Right cardiac atrium (tissue), 5 donors: ENCODE results near the gene TMEM161A. TPM values are rescaled to one million over a fixed set of nuclear protein-coding genes. Genes with fewer than 3 reads are reported as not detected.
"Not testable (repeated sequence)": the region's sequence is repeated elsewhere in the genome, so short reads cannot be mapped to it uniquely, and the experiment has no call there.

Source experiments
- ATAC-seq, 2 donors: fragments of 200-7000 bp; cut with Tn5 transposase; one replicate each; pipeline versions ENCODE4 v1.8.0 to v1.9.1; 2020; ENCODE audit warnings: moderate library complexity in 2 of 2, mild to moderate bottlenecking in 1 of 2
- DNase-seq, 3 donors: peaks; one replicate each; pipeline ENCODE4 v3.0.0-alpha.2; 2020
- H3K27ac ChIP-seq: one replicate; pipeline ENCODE4 v1.5.1; 2013; ENCODE audit warnings: mild to moderate bottlenecking, low read length, control low read depth, moderate library complexity
- H3K27me3 ChIP-seq: one replicate; pipeline ENCODE4 v1.6.1; 2013; ENCODE audit not compliant: control insufficient read depth, insufficient read depth
- H3K4me1 ChIP-seq: one replicate; pipeline ENCODE4 v1.6.1; 2013; ENCODE audit warnings: low read length; ENCODE audit not compliant: control insufficient read depth, insufficient read depth
- H3K4me3 ChIP-seq: one replicate; pipeline ENCODE4 v1.5.1; 2013; ENCODE audit warnings: low read length, control low read depth
- H3K9me3 ChIP-seq: one replicate; pipeline ENCODE4 v1.6.1; 2013; ENCODE audit warnings: low read length; ENCODE audit not compliant: control insufficient read depth
- WGBS: extraction: QIAGEN DNeasy Blood & Tissue Kit; methylation state at CpG from one replicate; pipeline ENCODE4 v1.1.7; 2013; 5-methylcytosine and 5-hydroxymethylcytosine counted together
- intact Hi-C, 4 donors: fragments of 100-400 bp; cut with DNase I; formaldehyde crosslinking; loops; one replicate each; pipeline versions ENCODE4 v1.11.0 to v1.14.0; 2022 to 2023
- polyA plus RNA-seq: library from polyadenylated mRNA; stranded (reverse); fragments of 200-250 nt; gene quantifications from one replicate; pipeline ENCODE4 v1.2.3, GENCODE V29; 2013
- total RNA-seq, 4 donors: library from RNA; stranded (reverse); fragmentation: NEBNext Ultra II Directional; extraction: Animal tissue kit (Norgen Biotek cat#: 25700); gene quantifications; one replicate each; pipeline ENCODE4 v1.2.1, GENCODE V29; 2021
- donor health status: healthy with polysubstance abuse.
- donor health status: DM: no; HTN: yes; CAD: no.
- donor health status: DM: no; HTN: no; CAD: no.
- donor health status: DM: no; HTN: yes; CAD: no; lungs with severe emphysema.
- donor health status: DM: yes; HTN: yes; CAD: no.

The TMEM161A gene
- total and polyA plus RNA-seq, 5 donors = 14.0 to 27.0 (median 19.5) TPM

DNA sequence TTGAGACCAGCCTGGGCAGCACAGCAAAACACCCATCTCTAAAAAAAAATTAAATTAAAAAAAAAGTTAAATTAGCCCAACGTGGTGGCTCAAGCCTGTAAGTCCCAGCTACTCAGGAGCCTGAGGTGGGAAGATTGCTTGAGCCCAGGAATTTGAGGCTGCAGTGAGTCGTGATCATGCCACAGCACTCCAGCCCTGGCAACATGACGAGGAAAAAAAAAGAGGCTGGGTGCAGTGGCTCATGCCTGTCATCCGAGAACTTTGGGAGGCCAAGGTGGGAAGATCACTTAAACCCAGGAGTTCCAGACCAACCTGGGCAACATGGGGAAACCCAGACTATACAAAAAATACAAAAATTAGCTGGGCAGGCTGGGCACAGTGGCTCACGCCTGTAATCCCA is 2.2 kb upstream of the TMEM161A start:
- no peaks in the 10 kb centered on the region for H3K9me3 ChIP-seq
- no peak overlapping the region for H3K27ac ChIP-seq
- intact Hi-C loops = loop anchor here in 2 of 4 donors (5.0 to 10.0 kb wide), 2 partner anchors 83 to 204 kb away; no protein-coding TSS in a partner anchor
- DNase-seq (no peak), ATAC-seq (no peak)
- H3K4me3 ChIP-seq = no peak overlapping the region
- H3K4me1 ChIP-seq = no peaks in the 10 kb centered on the region
- 61% methylated on average over 5 of the region's 5 CpGs for WGBS
- H3K27me3 ChIP-seq = no peaks in the 10 kb centered on the region

DNA sequence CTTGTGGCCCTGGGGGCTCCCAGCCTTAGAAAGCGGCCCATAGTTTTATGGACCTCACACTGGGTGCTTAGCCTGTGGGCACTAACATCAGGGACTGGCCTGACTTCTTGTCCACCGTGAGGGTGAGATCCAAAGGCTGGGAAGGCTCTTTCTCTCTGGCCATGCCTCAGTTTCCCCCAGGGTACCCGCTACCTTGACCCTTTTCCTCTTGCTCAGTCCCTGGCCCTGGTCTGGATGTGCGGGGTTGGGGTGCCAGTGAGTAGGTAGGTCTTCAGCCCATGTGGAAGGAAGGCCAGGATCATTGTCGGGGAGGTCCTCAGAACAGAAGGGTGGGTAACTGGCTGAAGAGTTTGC is 1.6 kb upstream of the TMEM161A start:
- WGBS = 44% methylated on average over 5 of the region's 5 CpGs
- Histone ChIP-seq H3K9me3 (no peaks in the 10 kb centered on the region), H3K27me3 (no peaks in the 10 kb centered on the region), H3K27ac (no peak overlapping the region), H3K4me1 (no peaks in the 10 kb centered on the region), H3K4me3 (no peak overlapping the region)
- intact Hi-C loops = loop anchor here (5.0 to 10.0 kb wide), 4 partner anchors 75 to 205 kb away; partner anchors contain the start of gene SLC25A42 (in 2 of the 4)
- DNase-seq (no peak), ATAC-seq (no peak)

DNA sequence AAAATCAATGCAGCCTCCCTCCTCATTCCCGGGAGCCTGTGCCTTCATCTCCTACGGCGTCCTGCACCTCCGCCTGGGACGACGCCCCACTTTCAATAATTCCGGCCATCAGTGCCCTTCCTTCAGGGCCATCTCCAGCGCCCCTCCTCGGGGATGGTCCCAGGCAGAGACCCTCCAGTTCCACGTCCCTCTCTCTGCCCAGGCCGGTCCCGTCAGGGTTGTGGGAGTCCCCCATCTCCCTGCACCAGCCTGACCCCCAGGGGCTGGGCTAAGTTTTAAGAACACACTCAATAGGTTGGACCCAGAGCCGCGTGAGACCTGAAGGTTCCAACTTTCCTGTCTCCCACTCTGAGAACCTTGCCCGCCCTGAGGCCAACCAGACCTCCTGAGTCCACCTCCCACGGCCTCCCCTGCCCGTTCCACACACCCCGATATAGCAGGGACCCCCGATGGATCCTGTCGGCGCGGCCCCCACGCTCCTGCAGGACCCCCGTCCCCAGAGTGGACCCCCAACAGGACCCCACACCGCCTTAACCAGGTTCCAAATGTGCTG is 646 bp downstream of the TMEM161A start:
- ATAC-seq = peak; percentile 13 to 41
- H3K9me3 ChIP-seq = no peaks in the 10 kb centered on the region

GRCh38 chr19:19135713-19136112 is 2.6 kb downstream of the TMEM161A start:
- H3K27ac ChIP-seq, ATAC-seq, H3K9me3 ChIP-seq, H3K27me3 ChIP-seq, H3K4me1 ChIP-seq, H3K4me3 ChIP-seq: not testable (repeated sequence)
- intact Hi-C loops = loop anchor here in 3 of 4 donors (5.0 to 10.0 kb wide), 3 partner anchors 71 to 78 kb away; partner anchors contain the start of gene SLC25A42 (in 2 of the 3)
- WGBS = 84% methylated on average over 6 of the region's 6 CpGs
- DNase-seq = peak in 1 of 3 donors; percentile 7

More for the DNA sequence above, 646 bp downstream of the TMEM161A start:
- H3K4me3 ChIP-seq = peak overlapping the region; percentile 86
- 13% methylated on average over 25 of the region's 25 CpGs for WGBS
- no peaks in the 10 kb centered on the region for H3K27me3 ChIP-seq
- intact Hi-C loops = loop anchor here in 3 of 4 donors (5.0 to 10.0 kb wide), 3 partner anchors 73 to 80 kb away; partner anchors contain the start of gene SLC25A42 (in 2 of the 3)
- DNase-seq = peak in 1 of 3 donors; percentile 61
- H3K4me1 ChIP-seq = no peaks in the 10 kb centered on the region
- peak overlapping the region; percentile 33 for H3K27ac ChIP-seq

DNA sequence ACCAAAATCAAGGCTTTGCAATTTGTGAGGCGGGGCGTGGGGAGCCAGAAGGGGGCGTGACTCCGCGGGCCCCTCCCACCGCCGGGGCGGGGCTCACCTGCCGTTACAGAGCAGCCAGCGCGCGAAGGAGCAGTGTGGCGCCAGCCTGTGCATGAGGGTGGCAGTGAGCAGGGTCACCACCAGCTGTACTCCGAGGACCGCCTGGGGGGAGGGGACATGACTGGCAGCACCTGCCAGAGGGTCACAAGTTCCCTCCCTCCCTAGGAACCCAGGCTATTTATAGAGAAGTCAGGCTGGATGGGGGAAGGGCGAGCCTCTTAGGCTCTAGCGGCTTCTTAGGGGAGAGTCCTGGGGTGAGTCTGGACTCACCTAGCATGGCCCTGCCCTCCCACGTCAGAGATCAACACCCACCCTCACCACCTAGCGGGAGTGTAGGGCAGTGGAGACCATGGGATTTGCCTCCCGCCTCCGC is 3.6 kb downstream of the TMEM161A start:
- H3K4me3 ChIP-seq = no peak overlapping the region
- H3K4me1 ChIP-seq = no peaks in the 10 kb centered on the region
- no peak overlapping the region for H3K27ac ChIP-seq
- no peaks in the 10 kb centered on the region for H3K9me3 ChIP-seq
- no peaks in the 10 kb centered on the region for H3K27me3 ChIP-seq
- peak; percentile 45 to 65 for ATAC-seq
- WGBS = 25% methylated on average over 21 of the region's 21 CpGs
- intact Hi-C loops = loop anchor here in 3 of 4 donors (5.0 to 10.0 kb wide), 3 partner anchors 70 to 77 kb away; partner anchors contain the start of gene SLC25A42 (in 2 of the 3)
- DNase-seq = peak; percentile 54 to 90 (median 87)

GRCh38 chr19:19133985-19134384 is 4.3 kb downstream of the TMEM161A start:
- DNase-seq (peak in 1 of 3 donors; percentile 2), ATAC-seq (no peak)
- intact Hi-C loops = loop anchor here in 1 of 4 donors (10.0 kb wide), 1 partner anchor 69 kb away; the partner anchor contains the start of gene SLC25A42
- no peaks in the 10 kb centered on the region for H3K9me3 ChIP-seq
- H3K4me1 ChIP-seq = no peaks in the 10 kb centered on the region
- no peak overlapping the region for H3K4me3 ChIP-seq
- 92% methylated on average over 6 of the region's 6 CpGs for WGBS
- no peak overlapping the region for H3K27ac ChIP-seq
- H3K27me3 ChIP-seq = no peaks in the 10 kb centered on the region

DNA sequence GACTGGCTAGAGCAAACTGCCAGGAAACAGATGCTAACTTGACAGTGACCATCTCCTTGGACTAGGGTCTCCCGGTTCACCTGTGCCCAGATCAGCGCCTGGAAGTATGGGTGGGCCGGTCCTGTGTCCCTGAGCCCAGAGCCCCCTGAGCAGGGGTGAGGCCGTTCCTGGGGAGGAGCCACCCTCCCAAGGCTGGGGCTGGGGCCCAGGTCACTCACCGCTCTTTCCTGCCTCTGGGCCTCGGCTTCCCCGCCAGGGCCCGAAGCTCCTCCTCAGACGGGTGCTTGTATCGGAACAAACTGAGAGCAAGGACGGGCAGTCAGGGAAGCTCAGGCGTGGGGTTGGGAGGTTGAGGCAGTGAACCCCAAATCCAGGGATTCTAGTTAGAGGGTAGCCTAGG is 5.4 kb downstream of the TMEM161A start:
- WGBS = 97% methylated on average over 12 of the region's 12 CpGs

GRCh38 chr19:19131989-19132388 is 6.3 kb downstream of the TMEM161A start:
- no peak overlapping the region for H3K27ac ChIP-seq
- no peaks in the 10 kb centered on the region for H3K27me3 ChIP-seq
- WGBS = 97% methylated on average over 3 of the region's 3 CpGs
- H3K9me3 ChIP-seq = no peaks in the 10 kb centered on the region
- DNase-seq (no peak), ATAC-seq (no peak)
- no peaks in the 10 kb centered on the region for H3K4me1 ChIP-seq
- H3K4me3 ChIP-seq = no peak overlapping the region
- intact Hi-C loops = loop anchor here in 1 of 4 donors (10.0 kb wide), 1 partner anchor 67 kb away; the partner anchor contains the start of gene SLC25A42

More for the DNA sequence above, 5.4 kb downstream of the TMEM161A start:
- intact Hi-C loops = loop anchor here in 1 of 4 donors (10.0 kb wide), 1 partner anchor 68 kb away; the partner anchor contains the start of gene SLC25A42
- ATAC-seq (no peak), DNase-seq (peak in 1 of 3 donors; percentile 42)
- Histone ChIP-seq H3K27ac (no peak overlapping the region), H3K9me3 (no peaks in the 10 kb centered on the region), H3K4me3 (no peak overlapping the region), H3K4me1 (no peaks in the 10 kb centered on the region), H3K27me3 (no peaks in the 10 kb centered on the region)

GRCh38 chr19:19126102-19126501 is 12.2 kb downstream of the TMEM161A start:
- DNase-seq = no peak
- H3K27me3 ChIP-seq = no peaks in the 10 kb centered on the region
- no peaks in the 10 kb centered on the region for H3K4me1 ChIP-seq
- intact Hi-C loops = no loop called here
- H3K27ac ChIP-seq = no peak overlapping the region
- H3K4me3 ChIP-seq = no peak overlapping the region
- 97% methylated on average over 6 of the region's 6 CpGs for WGBS
- H3K9me3 ChIP-seq = no peaks in the 10 kb centered on the region
- no peak for ATAC-seq

DNA sequence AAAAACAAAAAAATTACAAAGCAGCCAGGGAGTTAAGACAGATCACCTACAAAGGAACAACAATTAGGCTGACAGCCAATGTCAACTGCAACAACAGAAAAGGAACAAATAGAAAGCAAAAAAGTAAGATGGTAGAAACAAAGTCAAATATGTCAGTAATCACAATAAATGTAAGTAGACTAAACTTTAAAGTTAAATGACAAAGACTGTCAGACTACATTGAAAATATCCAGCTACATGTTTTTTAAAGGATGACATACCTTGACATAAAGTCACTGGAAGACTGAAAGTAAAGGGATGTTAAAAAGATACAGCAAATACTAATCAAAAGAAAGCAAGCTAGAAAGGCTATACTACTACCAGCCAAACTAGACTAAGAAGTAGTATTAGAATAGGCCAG is 14.9 kb downstream of the TMEM161A start:
- ATAC-seq = no peak
- no peak overlapping the region for H3K4me3 ChIP-seq
- H3K27ac ChIP-seq = no peak overlapping the region
- no peak for DNase-seq
- H3K27me3 ChIP-seq = no peaks in the 10 kb centered on the region
- no peaks in the 10 kb centered on the region for H3K9me3 ChIP-seq
- intact Hi-C loops = no loop called here
- no peaks in the 10 kb centered on the region for H3K4me1 ChIP-seq

- 95% methylated on average over 1 of the region's 1 CpG for WGBS
- intact Hi-C loops = no loop called here
- no peak overlapping the region for H3K27ac ChIP-seq
- H3K9me3 ChIP-seq = no peaks in the 10 kb centered on the region
- no peaks in the 10 kb centered on the region for H3K4me1 ChIP-seq
- H3K4me3 ChIP-seq = no peak overlapping the region
- DNase-seq = no peak
- no peaks in the 10 kb centered on the region for H3K27me3 ChIP-seq
- no peak for ATAC-seq
Measured at GRCh38 chr19:19122902-19123301, 15.4 kb downstream of the TMEM161A start.
